HG03575 (cell line): Measurements from ENCODE around the gene CEMP1.
"Not testable (repeated sequence)": the region's sequence is repeated elsewhere in the genome, so short reads cannot be mapped to it uniquely, and the experiment has no call there.

ENCODE experiments used
- ATAC-seq: cut with Tn5 transposase; IDR thresholded peaks from one replicate; pipeline ENCODE4 v1.9.1; 2021; ENCODE audit not compliant: unreplicated experiment, insufficient number of reproducible peaks, low FRiP score; ENCODE audit errors: extremely low read depth

The CEMP1 gene, protein sequence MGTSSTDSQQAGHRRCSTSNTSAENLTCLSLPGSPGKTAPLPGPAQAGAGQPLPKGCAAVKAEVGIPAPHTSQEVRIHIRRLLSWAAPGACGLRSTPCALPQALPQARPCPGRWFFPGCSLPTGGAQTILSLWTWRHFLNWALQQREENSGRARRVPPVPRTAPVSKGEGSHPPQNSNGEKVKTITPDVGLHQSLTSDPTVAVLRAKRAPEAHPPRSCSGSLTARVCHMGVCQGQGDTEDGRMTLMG

GRCh38 chr16:2531371-2531695 is at the start of gene CEMP1:
TSS of gene CEMP1 (minus strand) at chr16:2531408. CDS start at chr16:2531073, 335 bp downstream.
- ATAC-seq: no peak

GRCh38 chr16:2580818-2581217 is 49.6 kb upstream of the CEMP1 start:
- ATAC-seq: not testable (repeated sequence)

DNA sequence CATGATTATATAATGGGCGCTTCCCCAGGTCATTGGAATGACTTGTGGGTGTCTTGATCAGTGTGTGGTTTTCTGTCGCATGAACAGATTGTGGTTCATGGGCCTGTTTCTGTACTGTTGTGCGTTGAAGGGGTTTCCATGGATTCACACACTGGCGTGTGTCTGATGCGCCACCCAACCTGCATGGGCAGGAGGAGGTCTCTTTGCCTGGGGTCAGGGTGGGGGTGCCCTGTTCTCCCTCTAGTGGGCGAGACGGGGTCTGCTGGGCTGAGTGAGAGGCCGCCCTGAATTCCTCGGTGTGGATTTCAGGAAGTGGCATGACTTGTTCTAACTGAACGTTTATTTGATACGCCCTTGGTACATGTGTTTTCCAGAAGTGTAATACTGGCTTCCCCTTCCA is 48.9 kb upstream of the CEMP1 start:
- not testable (repeated sequence) for ATAC-seq

GRCh38 chr16:2578905-2579304 is 47.7 kb upstream of the CEMP1 start:
- ATAC-seq: not testable (repeated sequence)

- not testable (repeated sequence) for ATAC-seq
Observed at GRCh38 chr16:2577044-2577443, 45.8 kb upstream of the CEMP1 start.

GRCh38 chr16:2575839-2576238 is 44.6 kb upstream of the CEMP1 start:
- ATAC-seq: not testable (repeated sequence)

GRCh38 chr16:2572704-2573103 is 41.5 kb upstream of the CEMP1 start:
- not testable (repeated sequence) for ATAC-seq

DNA sequence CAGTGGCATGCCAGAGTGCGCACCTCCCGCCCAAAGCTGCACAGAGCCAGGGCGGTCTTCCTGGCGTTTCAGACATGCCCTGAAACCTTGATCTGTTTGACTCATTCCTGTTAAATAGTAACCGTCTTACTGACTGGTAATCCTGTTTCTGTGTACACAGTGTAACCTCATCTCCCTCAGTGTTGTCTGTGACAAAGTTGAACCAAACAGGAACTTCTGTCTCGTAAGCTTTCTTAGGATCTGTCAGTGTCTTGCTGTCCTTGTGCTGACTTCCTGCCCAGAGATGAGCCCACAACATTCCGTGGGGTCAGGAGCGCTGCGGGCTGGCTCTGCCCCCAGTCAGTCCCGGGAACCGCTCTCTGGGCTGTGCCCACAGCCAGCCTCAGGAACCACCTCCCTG is 37.4 kb upstream of the CEMP1 start:
- ATAC-seq: not testable (repeated sequence)

- ATAC-seq: not testable (repeated sequence)
Observed at GRCh38 chr16:2567506-2567905, 36.3 kb upstream of the CEMP1 start.

DNA sequence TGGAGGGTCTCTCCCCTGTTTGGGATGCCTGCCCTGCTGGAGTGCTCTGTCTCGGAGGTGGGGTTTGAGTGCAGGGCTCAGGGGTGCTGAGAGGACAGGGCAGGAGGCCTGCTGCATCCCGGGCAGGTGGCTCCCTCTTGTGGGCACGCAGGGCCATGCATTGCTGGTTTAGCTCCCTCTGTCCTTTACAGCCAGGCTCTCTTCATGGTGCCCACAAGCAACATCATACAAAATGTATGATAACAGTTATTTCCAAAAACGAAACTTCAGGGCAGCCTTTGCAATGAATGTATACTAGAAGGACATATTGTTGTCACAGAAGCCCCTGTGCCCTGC is 29.6 kb upstream of the CEMP1 start:
- ATAC-seq: not testable (repeated sequence)

DNA sequence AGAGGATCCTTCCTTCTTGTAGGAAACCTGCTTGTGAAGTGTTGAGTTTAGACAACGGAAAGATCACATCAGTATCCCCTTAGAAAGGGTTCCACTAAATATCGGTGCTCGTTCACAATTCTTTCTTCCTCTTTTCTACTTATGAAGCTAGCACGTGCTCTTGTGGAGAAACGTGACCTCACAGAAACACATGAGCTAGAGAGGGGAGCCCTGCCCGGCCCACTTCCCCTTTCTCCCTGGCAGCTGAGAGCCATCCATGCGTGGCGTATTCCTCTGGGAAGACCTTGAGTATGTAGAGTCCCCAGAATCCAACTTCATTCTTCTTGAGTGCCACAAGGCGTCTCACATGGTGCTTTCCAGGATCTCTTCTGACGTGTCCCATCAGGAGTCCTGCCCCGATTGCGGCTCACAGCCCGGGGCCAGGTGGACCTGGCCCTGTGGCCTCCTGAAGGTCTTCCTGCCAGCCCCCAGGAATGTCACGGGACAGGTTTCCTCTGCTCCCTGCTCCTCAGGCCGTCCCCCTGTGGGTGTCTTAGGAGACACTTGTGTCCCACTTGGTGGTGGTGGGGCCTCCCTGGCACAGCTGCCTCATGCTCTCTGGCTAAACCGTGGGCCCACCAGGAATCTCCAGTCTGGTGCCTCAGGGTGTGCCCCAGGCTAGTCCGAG is 29.1 kb upstream of the CEMP1 start:
- ATAC-seq: not testable (repeated sequence)

DNA sequence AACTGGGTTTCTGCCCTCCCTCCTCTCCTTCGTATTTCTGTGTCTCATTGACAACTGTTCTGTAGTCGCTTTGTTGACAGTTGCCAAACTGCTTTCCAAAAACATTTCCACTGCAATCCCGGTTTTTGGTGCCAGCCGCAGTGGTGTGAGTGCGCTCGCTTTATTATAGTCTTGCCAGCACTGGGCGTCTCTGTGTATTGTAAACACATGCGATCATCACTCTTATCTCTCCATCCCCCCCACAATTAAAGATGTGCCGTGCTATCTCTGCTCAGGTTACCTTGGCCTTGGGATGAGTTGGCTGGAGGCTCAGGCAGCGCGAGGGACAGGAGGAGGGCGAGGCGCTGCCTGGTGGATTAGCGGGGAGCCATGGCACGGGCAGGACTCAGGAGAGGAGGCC is 25.9 kb upstream of the CEMP1 start:
- ATAC-seq: not testable (repeated sequence)

GRCh38 chr16:2554709-2555425 is 23.7 kb upstream of the CEMP1 start:
- not testable (repeated sequence) for ATAC-seq

GRCh38 chr16:2551420-2551889 is 20.2 kb upstream of the CEMP1 start:
- ATAC-seq: not testable (repeated sequence)

DNA sequence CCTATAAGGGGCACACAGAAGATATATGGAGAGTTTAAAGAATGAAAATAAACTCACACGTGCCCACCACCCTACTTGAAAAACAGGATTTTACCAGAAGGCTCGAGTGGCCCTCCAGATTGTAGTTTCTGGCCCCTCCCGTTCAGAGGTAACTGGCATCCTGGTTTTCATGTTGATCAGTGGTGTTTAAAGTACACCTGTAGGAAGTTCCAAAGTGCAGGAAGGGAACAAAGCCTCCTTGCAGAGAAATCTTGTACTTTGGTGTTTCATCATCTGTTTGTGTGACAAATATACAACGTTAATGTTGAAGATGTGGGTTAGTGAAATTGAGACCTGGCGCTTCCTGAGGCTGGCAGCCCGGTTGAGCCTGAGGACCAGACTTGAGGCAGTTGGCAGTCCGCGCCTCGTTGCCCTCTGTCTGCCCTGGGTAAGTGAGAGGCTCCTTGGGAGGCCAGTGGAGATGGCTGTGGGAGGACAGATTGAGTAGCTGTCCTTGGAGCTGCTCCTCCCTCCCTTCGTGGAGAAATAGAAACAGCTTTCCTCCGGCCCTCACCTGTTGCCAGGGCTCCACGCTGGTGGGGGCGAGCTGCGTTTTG is 19.2 kb upstream of the CEMP1 start:
- ATAC-seq: not testable (repeated sequence)

- ATAC-seq: not testable (repeated sequence)
Observed at GRCh38 chr16:2543771-2544170, 12.6 kb upstream of the CEMP1 start.

DNA sequence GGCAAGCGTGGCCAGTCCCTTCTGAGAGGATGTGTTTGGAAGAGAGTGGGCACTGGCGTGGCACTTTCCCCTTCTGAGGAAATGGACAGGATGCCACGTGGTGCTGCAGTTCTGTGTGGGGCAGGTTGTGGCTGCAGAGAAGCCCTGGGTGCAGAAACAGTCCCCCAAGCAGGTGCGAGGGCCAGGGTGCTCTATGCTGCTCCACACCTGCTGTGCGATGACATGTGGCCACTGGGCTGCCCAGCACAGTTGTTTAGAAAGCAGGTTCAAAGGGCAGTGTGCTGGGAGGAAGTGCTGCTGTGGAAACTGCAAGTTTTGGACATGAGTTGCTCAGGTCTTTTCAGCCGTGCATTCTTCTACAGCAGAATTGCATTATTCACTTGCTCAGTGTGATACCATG is 10.2 kb upstream of the CEMP1 start:
- not testable (repeated sequence) for ATAC-seq

GRCh38 chr16:2540912-2541311 is 9.7 kb upstream of the CEMP1 start:
- not testable (repeated sequence) for ATAC-seq

DNA sequence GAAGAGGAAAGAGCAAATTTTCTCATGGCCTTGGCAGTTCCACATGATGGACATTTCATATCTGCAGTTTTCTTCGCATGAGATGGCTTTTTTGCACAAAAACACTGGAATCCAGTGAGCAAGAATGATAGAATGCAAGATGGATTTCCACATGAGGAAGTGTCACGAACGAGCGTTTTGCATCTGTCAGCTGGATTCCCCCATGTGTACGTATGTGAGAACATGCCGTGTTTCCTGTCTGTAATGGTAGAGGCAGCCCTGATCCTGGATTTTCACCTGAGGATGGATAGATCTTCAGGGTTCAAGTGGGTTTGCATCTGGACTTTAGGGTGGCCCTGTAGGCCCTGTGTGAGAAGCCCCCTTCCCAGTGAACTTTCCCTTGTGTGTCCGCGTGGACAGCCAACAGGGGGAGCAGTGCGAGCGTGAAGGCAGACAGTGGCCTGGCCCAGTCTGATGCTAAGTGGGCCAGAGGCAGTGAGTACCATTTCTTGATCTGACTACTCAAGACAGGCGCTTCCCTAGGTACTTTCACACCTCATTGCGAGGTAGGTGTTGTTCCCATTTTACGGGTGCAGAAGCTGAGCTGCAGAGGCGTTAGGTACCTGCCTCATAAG is 8.7 kb upstream of the CEMP1 start:
- ATAC-seq: not testable (repeated sequence)
